RWPE1 (cell line): ENCODE results near the gene PCBP3.
"Not testable (repeated sequence)": the region's sequence is repeated elsewhere in the genome, so short reads cannot be mapped to it uniquely, and the experiment has no call there.

Experiments
- CTCF ChIA-PET: fragments of 350-600 bp; sonication (Branson Sonifier 250); formaldehyde crosslinking; extraction: SDS; loops from one replicate; lab custom pipeline; 2021; lab: Yijun Ruan, JAX
- POLR2A ChIA-PET: fragments of 400-600 bp; formaldehyde crosslinking; extraction: SDS; loops from one replicate; lab custom pipeline; 2020; ENCODE audit warnings: antibody characterized with exemption; ENCODE audit not compliant: low non-redundant PET; lab: Yijun Ruan, JAX
- DNase-seq: peaks from one replicate; pipeline ENCODE4 v3.0.0; 2012; ENCODE audit warnings: low spot score
- H3K27ac ChIP-seq: fragments of 450-650 bp; 2 replicates; pipeline ENCODE4 v1.5.1; 2017
- TF ChIP-seq, protein P1 (sequence below): fragments of 450-650 bp; conservative IDR thresholded peaks from 2 replicates; pipeline ENCODE4 v1.5.1; 2017; ENCODE audit warnings: low read depth, mild to moderate bottlenecking

The PCBP3 gene

GRCh38 chr21:45607021-45607908, 36.3 kb upstream of the PCBP3 start:
- peak; percentile 24 for DNase-seq
- no peak overlapping the region for H3K27ac ChIP-seq
- CTCF ChIA-PET = no interaction called here
- TF ChIP-seq, protein P1, sequence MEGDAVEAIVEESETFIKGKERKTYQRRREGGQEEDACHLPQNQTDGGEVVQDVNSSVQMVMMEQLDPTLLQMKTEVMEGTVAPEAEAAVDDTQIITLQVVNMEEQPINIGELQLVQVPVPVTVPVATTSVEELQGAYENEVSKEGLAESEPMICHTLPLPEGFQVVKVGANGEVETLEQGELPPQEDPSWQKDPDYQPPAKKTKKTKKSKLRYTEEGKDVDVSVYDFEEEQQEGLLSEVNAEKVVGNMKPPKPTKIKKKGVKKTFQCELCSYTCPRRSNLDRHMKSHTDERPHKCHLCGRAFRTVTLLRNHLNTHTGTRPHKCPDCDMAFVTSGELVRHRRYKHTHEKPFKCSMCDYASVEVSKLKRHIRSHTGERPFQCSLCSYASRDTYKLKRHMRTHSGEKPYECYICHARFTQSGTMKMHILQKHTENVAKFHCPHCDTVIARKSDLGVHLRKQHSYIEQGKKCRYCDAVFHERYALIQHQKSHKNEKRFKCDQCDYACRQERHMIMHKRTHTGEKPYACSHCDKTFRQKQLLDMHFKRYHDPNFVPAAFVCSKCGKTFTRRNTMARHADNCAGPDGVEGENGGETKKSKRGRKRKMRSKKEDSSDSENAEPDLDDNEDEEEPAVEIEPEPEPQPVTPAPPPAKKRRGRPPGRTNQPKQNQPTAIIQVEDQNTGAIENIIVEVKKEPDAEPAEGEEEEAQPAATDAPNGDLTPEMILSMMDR = no peak
- POLR2A ChIA-PET = no interaction called here

DNA sequence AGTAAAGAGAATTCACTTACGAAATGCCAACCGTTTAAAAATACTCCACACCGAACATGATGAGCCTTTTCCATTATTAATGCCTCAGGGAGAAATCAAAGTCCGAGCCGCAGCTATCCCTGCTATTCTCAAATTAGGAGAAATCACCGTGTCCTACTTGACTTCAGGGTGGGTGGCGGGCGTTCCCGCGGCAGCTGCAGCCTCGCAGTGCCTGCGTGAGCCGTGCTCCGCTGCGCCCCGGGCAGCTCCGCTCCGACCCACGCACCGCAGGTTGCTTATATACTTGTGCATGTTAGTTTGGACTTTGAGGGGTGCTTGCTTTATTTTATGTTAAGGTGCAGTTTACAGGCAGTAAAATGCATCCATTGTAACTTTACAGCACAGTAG, 35.6 kb upstream of the PCBP3 start:
- H3K27ac ChIP-seq = no peak overlapping the region
- no peak for DNase-seq
- ChIA-PET CTCF (no interaction called here), POLR2A (no interaction called here)
- TF ChIP-seq, protein P1 = no peak

DNA sequence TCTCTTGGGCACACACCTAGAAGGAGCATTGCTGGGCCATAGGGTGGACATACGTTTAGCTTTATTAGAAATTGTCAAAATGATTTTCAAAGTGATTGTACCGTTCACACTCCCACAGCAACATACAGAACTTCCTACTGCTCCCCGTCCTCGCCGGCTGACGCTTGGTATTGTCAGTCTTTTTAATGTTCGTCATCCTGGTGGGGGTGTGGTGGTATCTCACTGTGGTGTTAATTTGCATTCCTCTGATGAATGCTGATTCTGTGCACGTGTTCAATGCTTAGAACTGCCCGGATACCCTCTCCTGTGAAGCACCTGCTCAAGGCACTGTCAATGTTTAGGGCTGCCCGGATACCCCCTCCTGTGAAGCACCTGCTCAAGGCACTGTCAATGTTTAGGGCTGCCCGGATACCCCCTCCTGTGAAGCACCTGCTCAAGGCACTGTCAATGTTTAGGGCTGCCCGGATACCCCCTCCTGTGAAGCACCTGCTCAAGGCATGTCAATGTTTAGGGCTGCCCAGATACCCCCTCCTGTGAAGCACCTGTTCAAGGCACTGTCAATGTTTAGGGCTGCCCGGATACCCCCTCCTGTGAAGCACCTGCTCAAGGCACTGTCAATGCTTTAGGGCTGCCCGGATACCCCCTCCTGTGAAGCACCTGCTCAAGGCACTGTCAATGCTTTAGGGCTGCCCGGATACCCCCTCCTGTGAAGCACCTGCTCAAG, 34.6 kb upstream of the PCBP3 start:
- CTCF ChIA-PET = interaction anchor here (0.6 kb wide), 1 partner anchor 448 kb away, joined by 7 read pairs; no protein-coding TSS in a partner anchor
- DNase-seq, POLR2A ChIA-PET, H3K27ac ChIP-seq: not testable (repeated sequence)

- DNase-seq, H3K27ac ChIP-seq, POLR2A ChIA-PET, CTCF ChIA-PET: not testable (repeated sequence)
Observed at GRCh38 chr21:45609616-45610015, 33.9 kb upstream of the PCBP3 start.

GRCh38 chr21:45611296-45611695, 32.2 kb upstream of the PCBP3 start:
- TF ChIP-seq, protein P1 = no peak
- ChIA-PET POLR2A (no interaction called here), CTCF (no interaction called here)
- no peak for DNase-seq
- H3K27ac ChIP-seq = no peak overlapping the region

- TF ChIP-seq, protein P1 = no peak
- CTCF ChIA-PET = no interaction called here
- DNase-seq = peak; percentile 22
- H3K27ac ChIP-seq = no peak overlapping the region
- POLR2A ChIA-PET = no interaction called here
Observed at GRCh38 chr21:45611939-45612664, 31.4 kb upstream of the PCBP3 start.

- POLR2A ChIA-PET, DNase-seq, CTCF ChIA-PET, H3K27ac ChIP-seq: not testable (repeated sequence)
Observed at GRCh38 chr21:45612665-45613019, 30.9 kb upstream of the PCBP3 start.
